ENCODE results near the gene KLHL17. TPM values are rescaled to one million over a fixed set of nuclear protein-coding genes. Genes with fewer than 3 reads are reported as not detected.

The KLHL17 gene
- total and polyA plus RNA-seq, 2 experiments from 2014 or later: 5.5 to 19.2 TPM

- Histone ChIP-seq H2AFZ (no peak overlapping the region), H3K9ac (no peak overlapping the region), H3K9me3 (ENCODE audit: low read depth) (no peaks in the 10 kb centered on the region), H3F3A (ENCODE audit: insufficient read depth) (no peaks in the 10 kb centered on the region; the same call in 1 of the 2 replicates), H3K9me2 (ENCODE audit: insufficient read depth) (no peaks in the 10 kb centered on the region), H4K20me1 (ENCODE audit: insufficient read depth) (no peaks in the 10 kb centered on the region), H3K4me3 (no peak overlapping the region), H3K79me2 (ENCODE audit: insufficient read depth) (peaks cover 4% of the 10 kb centered on the region; the same call in 1 of the 2 replicates), H3K4me2 (ENCODE audit: unreplicated experiment) (no peak overlapping the region), H3K36me3 (ENCODE audit: low read depth) (no peaks in the 10 kb centered on the region), H3K27me3 (replicated peaks; ENCODE audit: insufficient read depth) (no peaks in the 10 kb centered on the region), H3K27ac (no peak overlapping the region), H3K4me1 (ENCODE audit: insufficient read depth) (peaks cover 10% of the 10 kb centered on the region; the same call in 1 of the 2 replicates)
- WGBS, 2 experiments (ENCODE audit: low coverage in 1 of 2, low lambda C conversion rate in 2 of 2, missing lambda C conversion rate in 2 of 2): 35 to 38% methylated on average over 37 of the region's 37 CpGs
- in situ Hi-C loops (cut with MboI): no loop called here
- no peak for TF ChIP-seq EZH2phosphoT487 (IDR thresholded peaks at IDR 0.05; ENCODE audit: insufficient read depth, low read depth)
- TF ChIP-seq EZH2 (IDR thresholded peaks at IDR 0.05; ENCODE audit: insufficient read depth, poor library complexity, severe bottlenecking): no peak
- DNase-seq: peak; percentile 48
Observed at GRCh38 chr1:934991-935750, 25.2 kb upstream of the KLHL17 start.

DNA sequence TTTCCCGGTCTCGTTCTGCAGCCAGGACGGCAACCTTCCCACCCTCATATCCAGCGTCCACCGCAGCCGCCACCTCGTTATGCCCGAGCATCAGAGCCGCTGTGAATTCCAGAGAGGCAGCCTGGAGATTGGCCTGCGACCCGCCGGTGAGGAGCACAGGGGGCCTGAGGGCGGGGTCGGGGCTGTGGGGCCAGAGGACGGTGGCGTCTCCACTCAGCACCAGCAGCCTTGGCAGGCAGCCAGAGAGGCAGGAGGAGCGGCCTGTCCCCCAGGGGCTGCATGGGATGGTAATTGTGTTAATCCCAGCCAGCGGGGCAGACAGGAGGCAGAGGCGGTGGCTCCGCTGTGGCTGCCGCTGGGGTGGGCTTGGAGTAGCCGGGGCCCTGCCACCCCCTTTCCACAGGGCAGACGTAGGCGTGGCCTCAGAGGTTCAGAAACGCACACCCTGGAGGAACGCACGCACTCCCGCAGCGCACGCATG, 24.6 kb upstream of the KLHL17 start:
- no peaks in the 10 kb centered on the region for H3K9me3 ChIP-seq (ENCODE audit: low read depth)
- no peaks in the 10 kb centered on the region; the same call in 1 of the 2 replicates for H3F3A ChIP-seq (ENCODE audit: insufficient read depth)
- no peaks in the 10 kb centered on the region for H3K9me2 ChIP-seq (ENCODE audit: insufficient read depth)
- H3K27ac ChIP-seq: no peak overlapping the region
- H3K36me3 ChIP-seq (ENCODE audit: low read depth): no peaks in the 10 kb centered on the region
- peaks cover 4% of the 10 kb centered on the region; the same call in 1 of the 2 replicates for H3K79me2 ChIP-seq (ENCODE audit: insufficient read depth)
- no peak overlapping the region for H3K4me2 ChIP-seq (ENCODE audit: unreplicated experiment)
- TF ChIP-seq EZH2phosphoT487 (IDR thresholded peaks at IDR 0.05; ENCODE audit: insufficient read depth, low read depth): no peak
- no peak for TF ChIP-seq EZH2 (IDR thresholded peaks at IDR 0.05; ENCODE audit: insufficient read depth, poor library complexity, severe bottlenecking)
- H4K20me1 ChIP-seq (ENCODE audit: insufficient read depth): no peaks in the 10 kb centered on the region
- no peak overlapping the region for H3K9ac ChIP-seq
- DNase-seq: peak; percentile 33
- H2AFZ ChIP-seq: no peak overlapping the region
- H3K27me3 ChIP-seq (replicated peaks; ENCODE audit: insufficient read depth): no peaks in the 10 kb centered on the region
- in situ Hi-C loops (cut with MboI): no loop called here
- WGBS, 2 experiments (ENCODE audit: low coverage in 1 of 2, low lambda C conversion rate in 2 of 2, missing lambda C conversion rate in 2 of 2): 37 to 43% methylated on average over 18 to 30 of the region's 30 CpGs
- no peak overlapping the region for H3K4me3 ChIP-seq
- H3K4me1 ChIP-seq (ENCODE audit: insufficient read depth): peaks cover 16% of the 10 kb centered on the region; the same call in 1 of the 2 replicates

- Histone ChIP-seq H3K9me2 (ENCODE audit: insufficient read depth) (no peaks in the 10 kb centered on the region), H3K4me2 (ENCODE audit: unreplicated experiment) (no peak overlapping the region), H2AFZ (no peak overlapping the region), H4K20me1 (ENCODE audit: insufficient read depth) (no peaks in the 10 kb centered on the region), H3K27ac (no peak overlapping the region), H3K79me2 (ENCODE audit: insufficient read depth) (no peaks in the 10 kb centered on the region), H3K27me3 (replicated peaks; ENCODE audit: insufficient read depth) (no peaks in the 10 kb centered on the region), H3K4me3 (no peak overlapping the region), H3F3A (ENCODE audit: insufficient read depth) (no peaks in the 10 kb centered on the region; the same call in 1 of the 2 replicates), H3K4me1 (ENCODE audit: insufficient read depth) (peaks cover 22% of the 10 kb centered on the region; the same call in 1 of the 2 replicates), H3K36me3 (ENCODE audit: low read depth) (no peaks in the 10 kb centered on the region), H3K9ac (no peak overlapping the region), H3K9me3 (ENCODE audit: low read depth) (no peaks in the 10 kb centered on the region)
- in situ Hi-C loops (cut with MboI): no loop called here
- WGBS, 2 experiments (ENCODE audit: low coverage in 1 of 2, low lambda C conversion rate in 2 of 2, missing lambda C conversion rate in 2 of 2): 82 to 83% methylated on average over 28 to 43 of the region's 45 CpGs
- no peak for DNase-seq
- TF ChIP-seq EZH2phosphoT487 (IDR thresholded peaks at IDR 0.05; ENCODE audit: insufficient read depth, low read depth): no peak
- no peak for TF ChIP-seq EZH2 (IDR thresholded peaks at IDR 0.05; ENCODE audit: insufficient read depth, poor library complexity, severe bottlenecking)
Observed at GRCh38 chr1:936348-937264, 23.8 kb upstream of the KLHL17 start.

GRCh38 chr1:937521-937920, 22.9 kb upstream of the KLHL17 start:
- Histone ChIP-seq H3K27me3 (replicated peaks; ENCODE audit: insufficient read depth) (no peaks in the 10 kb centered on the region), H3K9me3 (ENCODE audit: low read depth) (no peaks in the 10 kb centered on the region), H3K9me2 (ENCODE audit: insufficient read depth) (no peaks in the 10 kb centered on the region), H4K20me1 (ENCODE audit: insufficient read depth) (no peaks in the 10 kb centered on the region), H3K4me1 (ENCODE audit: insufficient read depth) (peaks cover 25% of the 10 kb centered on the region; the same call in 1 of the 2 replicates), H3K36me3 (ENCODE audit: low read depth) (no peaks in the 10 kb centered on the region), H3K4me2 (ENCODE audit: unreplicated experiment) (no peak overlapping the region), H3F3A (ENCODE audit: insufficient read depth) (no peaks in the 10 kb centered on the region), H2AFZ (no peak overlapping the region), H3K4me3 (no peak overlapping the region), H3K9ac (no peak overlapping the region), H3K79me2 (ENCODE audit: insufficient read depth) (no peaks in the 10 kb centered on the region), H3K27ac (no peak overlapping the region)
- no peak for TF ChIP-seq EZH2phosphoT487 (IDR thresholded peaks at IDR 0.05; ENCODE audit: insufficient read depth, low read depth)
- no peak for TF ChIP-seq EZH2 (IDR thresholded peaks at IDR 0.05; ENCODE audit: insufficient read depth, poor library complexity, severe bottlenecking)
- 94 to 96% methylated on average over 14 to 16 of the region's 16 CpGs for WGBS, 2 experiments (ENCODE audit: low coverage in 1 of 2, low lambda C conversion rate in 2 of 2, missing lambda C conversion rate in 2 of 2)
- in situ Hi-C loops (cut with MboI): no loop called here
- no peak for DNase-seq

Measured in GM23248 (cell line).